Progenitor cell of endocrine pancreas (in vitro differentiated cells): ENCODE data around the gene METTL26. TPM values are rescaled to one million over a fixed set of nuclear protein-coding genes. Genes with fewer than 3 reads are reported as not detected.
A peak's percentile ranks its signal among the peaks of the same experiment; 100 is the strongest.

Experiments
- DNase-seq: peaks from one replicate; pipeline ENCODE4 v3.0.0; 2021; ENCODE audit warnings: low spot score; ENCODE audit not compliant: unreplicated experiment
- H3K27ac Mint-ChIP-seq: 2 replicates; pipeline ENCODE4 v1.8.0; 2021; ENCODE audit warnings: mild to moderate bottlenecking, moderate library complexity, mixed read lengths
- H3K27me3 Mint-ChIP-seq: 2 replicates; pipeline ENCODE4 v1.8.0; 2021; ENCODE audit warnings: mixed read lengths
- H3K36me3 Mint-ChIP-seq: 2 replicates; pipeline ENCODE4 v1.8.0; 2022; ENCODE audit warnings: mixed read lengths; ENCODE audit not compliant: insufficient read depth
- H3K4me1 Mint-ChIP-seq: 2 replicates; pipeline ENCODE4 v1.8.0; 2021; ENCODE audit warnings: low read depth, mixed read lengths
- H3K4me3 Mint-ChIP-seq: 2 replicates; pipeline ENCODE4 v1.8.0; 2021; ENCODE audit warnings: low read depth, mild to moderate bottlenecking, moderate library complexity, mixed read lengths
- H3K9me3 Mint-ChIP-seq: 2 replicates; pipeline ENCODE4 v1.8.0; 2021; ENCODE audit warnings: low read depth, mixed read lengths
- CTCF ChIP-seq: fragments of 200-600 bp; sonication (generic); IDR thresholded peaks from one replicate; pipeline ENCODE4 v1.5.0; 2021; ENCODE audit warnings: antibody characterized with exemption, mild to moderate bottlenecking; ENCODE audit not compliant: unreplicated experiment
- total RNA-seq: library from RNA; stranded (reverse); gene quantifications from 2 replicates; pipeline ENCODE4 v1.2.1, GENCODE V29; 2021

METTL26 gene
- total RNA-seq, 1 donor from 2014 or later, result 64.0 TPM

- H3K9me3 Mint-ChIP-seq, result peaks cover 3% of the 10 kb centered on the region
- H3K27ac Mint-ChIP-seq, result no peak overlapping the region
- peaks cover 4% of the 10 kb centered on the region for H3K4me1 Mint-ChIP-seq
- no peak for DNase-seq
- H3K27me3 Mint-ChIP-seq, result no peaks in the 10 kb centered on the region
- no peak for TF ChIP-seq CTCF
- H3K36me3 Mint-ChIP-seq, result peaks cover 17% of the 10 kb centered on the region
- no peak overlapping the region for H3K4me3 Mint-ChIP-seq
These were observed 26.1 kb downstream of the METTL26 start for GRCh38 chr16:609984-610383.

GRCh38 chr16:609316-609715 is 26.8 kb downstream of the METTL26 start:
- H3K27me3 Mint-ChIP-seq, result no peaks in the 10 kb centered on the region
- H3K4me1 Mint-ChIP-seq, result peaks cover 4% of the 10 kb centered on the region
- peak overlapping the region; percentile 83 for H3K27ac Mint-ChIP-seq
- no peak for DNase-seq
- H3K9me3 Mint-ChIP-seq, result peaks cover 6% of the 10 kb centered on the region
- no peak overlapping the region for H3K4me3 Mint-ChIP-seq
- peaks cover 16% of the 10 kb centered on the region for H3K36me3 Mint-ChIP-seq
- no peak for TF ChIP-seq CTCF

- H3K27me3 Mint-ChIP-seq, result no peaks in the 10 kb centered on the region
- peaks cover 4% of the 10 kb centered on the region for H3K4me1 Mint-ChIP-seq
- no peak overlapping the region for H3K27ac Mint-ChIP-seq
- H3K9me3 Mint-ChIP-seq, result peaks cover 7% of the 10 kb centered on the region
- H3K4me3 Mint-ChIP-seq, result no peak overlapping the region
- peaks cover 16% of the 10 kb centered on the region for H3K36me3 Mint-ChIP-seq
- no peak for DNase-seq
- no peak for TF ChIP-seq CTCF
These were observed 28.1 kb downstream of the METTL26 start for GRCh38 chr16:608019-608418.

GRCh38 chr16:606656-607307 is 29.3 kb downstream of the METTL26 start:
- Mint-ChIP-seq H3K27ac (no peak overlapping the region), H3K4me3 (no peak overlapping the region), H3K36me3 (peaks cover 16% of the 10 kb centered on the region), H3K9me3 (peaks cover 7% of the 10 kb centered on the region), H3K27me3 (no peaks in the 10 kb centered on the region), H3K4me1 (peaks cover 4% of the 10 kb centered on the region)
- TF ChIP-seq CTCF, result no peak
- DNase-seq, result no peak

GRCh38 chr16:603933-604332 is 32.2 kb downstream of the METTL26 start:
- H3K27ac Mint-ChIP-seq, result no peak overlapping the region
- TF ChIP-seq CTCF, result no peak
- H3K4me3 Mint-ChIP-seq, result no peak overlapping the region
- DNase-seq, result no peak
- H3K27me3 Mint-ChIP-seq, result no peaks in the 10 kb centered on the region
- H3K36me3 Mint-ChIP-seq, result peaks cover 18% of the 10 kb centered on the region
- H3K9me3 Mint-ChIP-seq, result peaks cover 7% of the 10 kb centered on the region
- peaks cover 2% of the 10 kb centered on the region for H3K4me1 Mint-ChIP-seq
